ENCODE data around the gene HACL1. TPM values are rescaled to one million over a fixed set of nuclear protein-coding genes. Genes with fewer than 3 reads are reported as not detected.

Gene HACL1
- total RNA-seq = 10.5 and 14.3 TPM in 2 replicates

GRCh38 chr3:15601399-15602145, at the start of gene HACL1, which contains the start of gene BTD:
HACL1 (minus strand) TSS chr3:15601569; CDS start chr3:15601463, 106 bp downstream.
BTD (plus strand) TSS chr3:15601745; CDS start chr3:15635440, 33,695 bp downstream.

GRCh38 chr3:15521573-15521965, 79.8 kb downstream of the HACL1 start, which contains the start of gene COLQ:
COLQ (minus strand) TSS chr3:15521706; CDS start chr3:15521625, 81 bp downstream.

Other genes starting within 250 kb of the HACL1 start
- 16.1 and 25.3 TPM in 2 replicates for gene METTL6, start 174.0 kb downstream of the HACL1 start, total RNA-seq
- gene EAF1, start 174.0 kb downstream of the HACL1 start, total RNA-seq = 8.5 and 15.6 TPM in 2 replicates
- gene COLQ, start 79.9 kb downstream of the HACL1 start, total RNA-seq = 0.36 and 1.3 TPM in 2 replicates
- gene BTD, start 176 bp upstream of the HACL1 start, total RNA-seq = 19.0 and 35.3 TPM in 2 replicates
- gene ANKRD28, start 196.4 kb upstream of the HACL1 start, total RNA-seq = 23.8 and 32.9 TPM in 2 replicates

Measured in cardiac atrium fibroblast (primary cell).